Aorta (tissue), 5 donors: ENCODE measurements around the gene ANKS1A. TPM values are rescaled to one million over a fixed set of nuclear protein-coding genes. Genes with fewer than 3 reads are reported as not detected.
"Not testable (repeated sequence)": the region's sequence is repeated elsewhere in the genome, so short reads cannot be mapped to it uniquely, and the experiment has no call there.

ENCODE experiments used
- ATAC-seq: fragments of 200-7000 bp; cut with Tn5 transposase; one replicate; pipeline ENCODE4 v1.9.1; 2022; ENCODE audit warnings: moderate library complexity; ENCODE audit not compliant: low FRiP score
- DNase-seq, 2 donors: peaks; one replicate each; pipeline ENCODE4 v3.0.0-alpha.2; 2020
- H3K27ac ChIP-seq, 2 donors: one replicate each; pipeline ENCODE4 v1.5.1; 2013; ENCODE audit warnings: low read length in 2 of 2, mild to moderate bottlenecking in 2 of 2, moderate library complexity in 2 of 2, control low read depth in 1 of 2, inconsistent platforms in 1 of 2, low read depth in 1 of 2
- H3K27me3 ChIP-seq, 2 donors: one replicate each; pipeline ENCODE4 v1.6.1; 2013; ENCODE audit warnings: control low read depth in 1 of 2, low read length in 1 of 2, mild to moderate bottlenecking in 1 of 2, moderate library complexity in 1 of 2; ENCODE audit not compliant: insufficient read depth in 2 of 2, control insufficient read depth in 1 of 2
- H3K36me3 ChIP-seq, 2 donors: one replicate each; pipeline ENCODE4 v1.6.1; 2013; ENCODE audit warnings: control low read depth in 1 of 2, low read length in 1 of 2, mild to moderate bottlenecking in 1 of 2; ENCODE audit not compliant: insufficient read depth in 2 of 2, control insufficient read depth in 1 of 2
- H3K4me1 ChIP-seq, 2 donors: one replicate each; pipeline ENCODE4 v1.6.1; 2013; ENCODE audit warnings: low read length in 2 of 2, control low read depth in 1 of 2, mild to moderate bottlenecking in 1 of 2, moderate library complexity in 1 of 2; ENCODE audit not compliant: insufficient read depth in 2 of 2, control insufficient read depth in 1 of 2
- H3K4me3 ChIP-seq, 2 donors: one replicate each; pipeline ENCODE4 v1.5.1; 2013; ENCODE audit warnings: low read length in 2 of 2, control low read depth in 1 of 2, mild to moderate bottlenecking in 1 of 2
- H3K9me3 ChIP-seq: one replicate; pipeline ENCODE4 v1.6.1; 2013; ENCODE audit warnings: mild to moderate bottlenecking, low read length; ENCODE audit not compliant: control insufficient read depth
- whole genome bisulfite sequencing, 2 donors: extraction: QIAGEN DNeasy Blood & Tissue Kit; methylation state at CpG; one replicate each; pipeline ENCODE4 v1.1.7; 2013; 5-methylcytosine and 5-hydroxymethylcytosine counted together
- intact Hi-C, 2 donors: fragments of 100-400 bp; cut with DNase I; formaldehyde crosslinking; loops; one replicate each; pipeline versions ENCODE4 v1.14.2 to v1.15.0; 2022
- polyA plus RNA-seq, 2 donors: library from polyadenylated mRNA; stranded (reverse); fragments of 200-250 nt; gene quantifications; one replicate each; pipeline ENCODE4 v1.2.3, GENCODE V29; 2013
- total RNA-seq, 2 donors: library from RNA; stranded (reverse); fragmentation: NEBNext Ultra II Directional; extraction: Animal tissue kit (Norgen Biotek cat#: 25700); gene quantifications; one replicate each; pipeline ENCODE4 v1.2.1, GENCODE V29; 2021
- donor health status: healthy with polysubstance abuse.
- donor health status: Bipolar disorder and iron deficiency.
- donor health status: DM: no; HTN: no; CAD: no.
- donor health status: DM: no; HTN: no; CAD: no.
- donor health status: DM: yes; HTN: yes; CAD: no.

The ANKS1A gene
- total and polyA plus RNA-seq, 4 donors: 9.4 to 44.4 (median 29.0) TPM

DNA sequence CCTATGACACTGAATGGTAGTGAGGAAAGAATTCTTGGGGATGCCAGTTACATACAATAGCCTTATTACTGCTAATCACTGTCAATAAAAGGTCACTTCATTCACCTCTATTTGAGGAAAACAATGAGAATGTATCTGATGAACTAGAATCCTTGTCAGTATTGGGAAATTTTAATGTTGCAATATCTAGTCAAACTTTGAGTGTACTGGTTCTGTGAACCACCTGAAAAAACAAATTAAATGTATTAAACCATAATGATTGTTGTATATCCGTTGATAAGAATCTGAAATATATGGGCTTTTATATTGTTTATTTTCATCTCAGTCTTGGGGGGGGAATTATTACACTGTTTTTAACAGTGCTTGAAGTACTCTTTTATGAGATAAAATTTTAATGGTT lies 11.8 kb upstream of the ANKS1A start:
- H3K36me3 ChIP-seq: peaks cover 13 to 15% of the 10 kb centered on the region in 2 donors
- WGBS, 2 donors: 81 to 82% methylated on average over 1 of the region's 1 CpG
- intact Hi-C loops: no loop called here
- DNase-seq (no peak), ATAC-seq (no peak)
- peaks cover 1% of the 10 kb centered on the region for H3K9me3 ChIP-seq
- no peaks in the 10 kb centered on the region for H3K27me3 ChIP-seq
- no peak overlapping the region for H3K4me3 ChIP-seq
- no peak overlapping the region for H3K27ac ChIP-seq
- H3K4me1 ChIP-seq: no peaks in the 10 kb centered on the region

DNA sequence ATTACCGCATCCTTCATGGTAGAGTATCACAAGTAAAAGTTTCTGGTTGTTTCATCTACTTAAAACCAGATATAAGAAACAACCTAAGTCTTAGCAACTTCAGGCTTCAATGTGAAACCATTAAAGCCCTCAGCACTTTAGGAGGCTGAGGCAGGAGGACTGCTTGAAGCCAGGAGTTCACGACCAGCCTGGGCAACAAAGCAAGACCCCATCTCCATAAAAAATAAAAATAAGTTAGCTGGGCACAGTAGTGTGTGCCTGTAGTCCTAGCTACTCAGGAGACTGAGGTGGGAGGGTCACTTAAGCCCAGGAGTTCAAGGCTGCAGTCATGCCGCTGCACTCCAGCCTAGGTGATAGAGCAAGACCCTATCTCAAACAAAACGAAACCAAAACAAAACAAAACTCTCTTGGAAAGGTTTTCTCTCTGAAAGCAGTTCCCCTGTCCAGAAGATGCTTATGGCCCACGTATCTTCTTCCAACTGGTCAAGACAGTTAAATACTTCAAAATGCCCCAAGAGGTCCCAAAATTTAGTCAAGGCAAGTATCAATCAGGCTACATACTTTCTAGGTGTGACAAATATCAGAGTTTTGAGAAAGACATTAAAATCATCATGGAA lies 11.1 kb upstream of the ANKS1A start:
- H3K27me3 ChIP-seq: no peaks in the 10 kb centered on the region
- H3K4me3 ChIP-seq: no peak overlapping the region
- H3K27ac ChIP-seq: no peak overlapping the region
- DNase-seq: no peak
- H3K4me1 ChIP-seq: no peaks in the 10 kb centered on the region
- H3K36me3 ChIP-seq: peaks cover 10 to 14% of the 10 kb centered on the region in 2 donors
- intact Hi-C loops: no loop called here
- no peak for ATAC-seq
- no peaks in the 10 kb centered on the region for H3K9me3 ChIP-seq
- WGBS, 2 donors: 89 to 92% methylated on average over 5 of the region's 5 CpGs

DNA sequence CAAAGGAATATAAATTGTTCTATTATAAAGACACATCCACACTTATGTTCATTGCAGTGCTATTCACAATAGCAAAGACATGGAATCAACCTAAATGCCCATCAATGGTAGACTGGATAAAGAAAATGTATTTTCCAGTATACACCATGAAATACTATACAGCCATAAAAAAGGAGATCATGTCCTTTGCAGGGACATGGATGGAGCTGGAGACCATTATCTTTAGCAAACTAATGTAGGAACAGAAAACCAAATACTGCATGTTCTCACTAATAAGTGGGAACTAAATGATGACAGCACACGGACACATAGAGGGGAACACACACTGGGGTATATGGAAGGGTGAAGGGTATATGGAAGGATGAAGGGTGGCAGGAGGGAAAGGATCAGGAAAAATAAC lies 5.0 kb upstream of the ANKS1A start:
- ATAC-seq, H3K36me3 ChIP-seq, H3K9me3 ChIP-seq, H3K27me3 ChIP-seq, intact Hi-C loops, H3K4me1 ChIP-seq, H3K27ac ChIP-seq, DNase-seq, H3K4me3 ChIP-seq: not testable (repeated sequence)
- 96 to 100% methylated on average over 1 of the region's 1 CpG for WGBS, 2 donors

DNA sequence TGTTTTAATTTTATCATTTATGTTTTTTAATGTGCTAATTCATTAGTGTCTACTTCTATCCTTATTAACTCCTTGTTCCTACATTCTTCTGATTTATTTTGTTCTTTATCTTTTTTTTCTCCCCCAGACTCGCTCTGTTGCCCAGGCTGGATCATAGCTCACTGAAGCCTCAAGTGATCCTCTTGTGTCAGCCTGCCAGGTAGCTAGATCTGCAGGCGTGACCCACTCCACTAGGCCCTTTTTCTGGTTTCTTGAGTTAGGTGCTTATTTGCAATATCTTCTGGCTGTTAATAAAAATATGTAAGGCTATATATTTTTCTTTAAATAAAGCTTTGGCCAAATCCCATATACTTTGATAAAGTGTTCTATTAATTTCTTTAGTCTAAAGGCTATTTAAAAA lies 4.1 kb upstream of the ANKS1A start:
- ATAC-seq: no peak
- Histone ChIP-seq H3K9me3 (no peaks in the 10 kb centered on the region), H3K27ac (no peak overlapping the region), H3K36me3 (peaks cover 2% of the 10 kb centered on the region in 2 donors), H3K27me3 (no peaks in the 10 kb centered on the region), H3K4me3 (no peak overlapping the region), H3K4me1 (peaks cover 0 to 2% of the 10 kb centered on the region in 2 donors)
- intact Hi-C loops: no loop called here
- 89 to 91% methylated on average over 2 of the region's 2 CpGs for WGBS, 2 donors
- no peak for DNase-seq

DNA sequence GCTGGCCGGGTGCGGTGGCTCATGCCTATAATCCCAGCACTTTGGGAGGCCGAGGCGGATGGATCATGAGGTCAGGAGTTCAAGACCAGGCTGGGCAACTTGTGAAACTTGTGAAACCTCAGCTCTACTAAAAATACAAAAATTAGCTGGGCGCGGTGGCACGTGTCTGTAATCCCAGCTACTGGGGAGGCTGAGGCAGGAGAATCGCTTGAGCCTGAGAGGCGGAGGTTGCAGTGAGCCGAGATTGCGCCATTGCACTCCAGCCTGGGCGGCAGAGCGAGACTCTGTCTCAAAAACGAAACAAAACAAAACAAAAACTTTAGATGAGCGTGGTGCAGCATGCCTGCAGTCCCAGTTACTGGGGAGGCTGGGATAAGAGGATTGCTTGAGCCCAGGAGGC lies 3.2 kb upstream of the ANKS1A start:
- intact Hi-C loops, H3K4me1 ChIP-seq, H3K27me3 ChIP-seq, H3K4me3 ChIP-seq, H3K36me3 ChIP-seq, ATAC-seq, DNase-seq, H3K27ac ChIP-seq, H3K9me3 ChIP-seq: not testable (repeated sequence)
- 91 to 93% methylated on average over 15 of the region's 15 CpGs for WGBS, 2 donors

DNA sequence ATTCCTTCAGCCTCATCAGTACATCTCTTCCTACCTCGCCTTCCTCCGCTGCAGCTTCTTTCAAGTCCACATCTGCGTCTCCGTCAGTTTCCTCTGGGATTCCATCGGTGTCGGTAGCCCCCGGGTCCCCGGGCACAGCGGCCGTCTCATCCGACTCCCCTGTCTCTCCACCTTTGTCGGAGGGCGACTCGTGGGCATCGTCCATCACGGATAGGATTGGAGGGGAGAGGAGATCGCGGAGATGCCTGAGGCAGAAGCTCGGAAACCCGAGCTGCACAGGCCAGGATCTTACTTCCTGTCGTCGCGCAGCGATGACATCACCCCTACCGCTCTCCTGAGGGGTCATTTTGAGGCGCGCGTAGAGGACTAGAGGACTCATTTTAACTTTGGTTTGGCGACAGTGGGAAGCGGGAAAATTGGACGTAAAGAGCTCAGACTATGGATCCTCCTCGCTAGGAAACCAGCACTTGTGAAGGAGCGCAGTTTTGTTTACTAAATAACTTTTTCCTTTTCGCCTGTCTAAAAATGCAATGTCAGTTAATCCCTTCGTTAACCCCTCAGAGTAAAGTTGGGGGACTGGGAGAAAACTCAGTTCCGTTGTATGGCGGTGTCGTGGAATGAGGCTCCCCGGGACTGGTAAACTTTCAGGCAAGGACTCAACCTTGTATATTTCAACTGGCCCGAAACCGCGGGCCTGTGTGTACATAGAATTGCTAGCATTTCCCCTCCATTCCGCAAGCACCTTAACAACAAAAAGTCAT lies 1.1 kb upstream of the ANKS1A start, which contains the start of gene TAF11:
TSS of gene TAF11 (minus strand) at position 290 of the 761 bp plus-strand sequence. CDS start at position 205, 85 bp downstream.
- peak; percentile 97 for ATAC-seq
- Histone ChIP-seq H3K27me3 (no peaks in the 10 kb centered on the region), H3K4me3 (peak within 1 kb of the TSS; percentile 73 to 80), H3K4me1 (peaks cover 0 to 2% of the 10 kb centered on the region in 2 donors), H3K27ac (peak within 1 kb of the TSS; percentile 81 to 98), H3K9me3 (no peaks in the 10 kb centered on the region), H3K36me3 (no peaks in the 10 kb centered on the region)
- DNase-seq: peak; percentile 96 to 98
- WGBS, 2 donors: 0 to 1% methylated on average over 43 of the region's 43 CpGs
- intact Hi-C loops: no loop called here

DNA sequence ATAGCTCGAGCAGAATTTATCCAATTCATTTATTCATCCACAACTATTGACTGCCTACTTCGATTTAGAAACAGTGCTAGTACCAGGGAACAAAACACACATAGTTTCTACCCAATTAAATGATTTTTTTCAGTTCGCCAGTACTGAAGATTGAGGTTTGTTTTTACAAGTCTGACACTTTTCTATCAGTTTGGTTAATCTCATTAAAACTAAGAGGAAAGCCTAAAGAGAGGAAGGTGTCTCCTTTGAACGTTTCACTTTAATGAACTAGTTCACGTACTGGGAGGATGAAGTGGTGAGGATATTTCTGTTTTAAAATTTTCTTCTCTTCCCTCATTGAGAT lies 570 bp upstream of the ANKS1A start:
- intact Hi-C loops: no loop called here
- DNase-seq: no peak
- H3K4me1 ChIP-seq: peaks cover 0 to 4% of the 10 kb centered on the region in 2 donors

DNA sequence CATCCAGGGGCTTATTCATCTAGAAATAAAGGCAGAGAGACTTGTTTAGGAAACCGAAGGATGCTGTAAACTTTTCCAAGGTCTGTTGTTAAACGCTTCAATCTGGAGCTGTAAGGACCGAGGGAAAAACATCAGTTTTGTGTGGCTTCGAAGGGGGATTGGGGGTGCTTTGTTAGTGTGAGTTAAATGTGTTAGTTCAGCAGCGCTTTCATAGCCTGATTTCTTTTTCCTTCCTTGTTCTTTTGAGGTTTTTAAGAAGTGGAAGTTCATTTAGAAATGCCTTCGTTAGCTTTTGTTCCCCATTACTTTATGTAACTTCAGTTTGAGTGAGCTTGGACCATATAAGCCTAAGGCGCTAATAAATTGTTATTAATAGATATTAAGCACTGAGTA lies 1.5 kb downstream of the ANKS1A start:
- intact Hi-C loops: no loop called here
- 51 to 53% methylated on average over 7 of the region's 7 CpGs for WGBS, 2 donors
- H3K9me3 ChIP-seq: no peaks in the 10 kb centered on the region
- peaks cover 0 to 5% of the 10 kb centered on the region in 2 donors for H3K4me1 ChIP-seq
- H3K27ac ChIP-seq: no peak overlapping the region
- DNase-seq: no peak
- H3K27me3 ChIP-seq: no peaks in the 10 kb centered on the region
- ATAC-seq: no peak
- peak overlapping the region; percentile 11 to 80 for H3K4me3 ChIP-seq
- no peaks in the 10 kb centered on the region for H3K36me3 ChIP-seq

More for the DNA sequence above, 570 bp upstream of the ANKS1A start:
- peak overlapping the region; percentile 73 to 80 for H3K4me3 ChIP-seq
- H3K27ac ChIP-seq: peak overlapping the region in 1 of 2 donors; percentile 98
- ATAC-seq: no peak
- H3K9me3 ChIP-seq: no peaks in the 10 kb centered on the region
- WGBS, 2 donors: 0 to 1% methylated on average over 5 of the region's 5 CpGs
- H3K36me3 ChIP-seq: no peaks in the 10 kb centered on the region
- H3K27me3 ChIP-seq: no peaks in the 10 kb centered on the region

DNA sequence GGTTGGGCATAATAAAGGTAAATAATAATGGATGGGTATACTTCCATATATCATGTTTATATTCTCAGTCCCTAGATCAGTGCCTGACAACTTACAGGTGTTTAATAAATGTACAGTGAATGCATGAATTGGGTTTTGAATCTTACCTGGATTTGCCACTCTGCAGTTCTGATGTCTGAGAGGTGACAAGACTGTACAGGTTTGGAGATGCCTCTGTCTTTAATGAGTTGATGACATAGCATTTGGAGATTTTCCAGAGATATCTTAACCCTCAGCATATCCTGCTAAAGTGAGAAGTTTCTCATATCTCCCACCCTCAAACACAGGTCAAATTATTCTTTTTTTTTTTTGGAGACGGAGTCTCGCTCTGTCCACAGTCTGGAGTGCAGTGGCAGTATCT lies 2.2 kb downstream of the ANKS1A start:
- peaks cover 0 to 3% of the 10 kb centered on the region in 2 donors for H3K4me1 ChIP-seq
- intact Hi-C loops: no loop called here
- no peaks in the 10 kb centered on the region for H3K9me3 ChIP-seq
- no peak overlapping the region for H3K4me3 ChIP-seq
- ATAC-seq (no peak), DNase-seq (no peak)
- H3K27ac ChIP-seq: no peak overlapping the region
- H3K27me3 ChIP-seq: no peaks in the 10 kb centered on the region
- WGBS, 2 donors: 94 to 97% methylated on average over 2 of the region's 2 CpGs
- H3K36me3 ChIP-seq: peaks cover 0 to 2% of the 10 kb centered on the region in 2 donors
